Central memory CD8-positive, alpha-beta T cell (primary cell): ENCODE measurements around the gene SLC29A3.
"Not testable (repeated sequence)": the region's sequence is repeated elsewhere in the genome, so short reads cannot be mapped to it uniquely, and the experiment has no call there.

ENCODE experiments used
- ATAC-seq: fragments of 150-1000 bp; cut with Tn5 transposase; replicated peaks from 2 replicates; pipeline ENCODE4 v1.10.0; 2022; ENCODE audit warnings: mild to moderate bottlenecking, moderate FRiP score, moderate number of reproducible peaks; ENCODE audit not compliant: poor library complexity, severe bottlenecking; ENCODE audit errors: extremely low read depth
- DNase-seq, 2 donors: peaks; one replicate each; pipeline ENCODE4 v3.0.0; 2021; ENCODE audit warnings: low spot score in 2 of 2
- H3K27ac Mint-ChIP-seq: one replicate; pipeline ENCODE4 v1.8.0; 2022; ENCODE audit warnings: low read depth, mild to moderate bottlenecking, moderate library complexity, mixed read lengths
- H3K27me3 Mint-ChIP-seq: one replicate; pipeline ENCODE4 v1.8.0; 2022; ENCODE audit warnings: mixed read lengths
- H3K36me3 Mint-ChIP-seq: one replicate; pipeline ENCODE4 v1.8.0; 2022; ENCODE audit warnings: mild to moderate bottlenecking, moderate library complexity, mixed read lengths; ENCODE audit not compliant: insufficient read depth
- H3K4me1 Mint-ChIP-seq: one replicate; pipeline ENCODE4 v1.8.0; 2022; ENCODE audit warnings: mixed read lengths
- H3K4me3 Mint-ChIP-seq: one replicate; pipeline ENCODE4 v1.8.0; 2022; ENCODE audit warnings: mild to moderate bottlenecking, moderate library complexity, mixed read lengths
- H3K9me3 Mint-ChIP-seq: one replicate; pipeline ENCODE4 v1.8.0; 2022; ENCODE audit warnings: mixed read lengths

The SLC29A3 gene

GRCh38 chr10:71296811-71297210 lies 22.2 kb upstream of the SLC29A3 start:
- H3K27me3 Mint-ChIP-seq: peaks cover 21% of the 10 kb centered on the region
- DNase-seq, H3K4me3 Mint-ChIP-seq, H3K27ac Mint-ChIP-seq, H3K4me1 Mint-ChIP-seq, H3K9me3 Mint-ChIP-seq, H3K36me3 Mint-ChIP-seq, ATAC-seq: not testable (repeated sequence)

GRCh38 chr10:71297343-71297742 lies 21.7 kb upstream of the SLC29A3 start:
- Mint-ChIP-seq H3K9me3 (no peaks in the 10 kb centered on the region), H3K27ac (no peak overlapping the region), H3K4me3 (no peak overlapping the region), H3K36me3 (peaks cover 2% of the 10 kb centered on the region), H3K27me3 (peaks cover 26% of the 10 kb centered on the region), H3K4me1 (no peaks in the 10 kb centered on the region)
- no peak for ATAC-seq
- DNase-seq: no peak

- Mint-ChIP-seq H3K27ac (no peak overlapping the region), H3K27me3 (peaks cover 41% of the 10 kb centered on the region), H3K9me3 (no peaks in the 10 kb centered on the region), H3K4me3 (no peak overlapping the region), H3K36me3 (peaks cover 2% of the 10 kb centered on the region), H3K4me1 (no peaks in the 10 kb centered on the region)
- no peak for ATAC-seq
- DNase-seq: no peak
Observed at GRCh38 chr10:71299071-71299785, 19.8 kb upstream of the SLC29A3 start.

- no peak overlapping the region for H3K4me3 Mint-ChIP-seq
- ATAC-seq (no peak), DNase-seq (no peak)
- H3K9me3 Mint-ChIP-seq: no peaks in the 10 kb centered on the region
- H3K36me3 Mint-ChIP-seq: peaks cover 2% of the 10 kb centered on the region
- H3K27ac Mint-ChIP-seq: no peak overlapping the region
- no peaks in the 10 kb centered on the region for H3K4me1 Mint-ChIP-seq
- H3K27me3 Mint-ChIP-seq: peaks cover 38% of the 10 kb centered on the region
Observed at GRCh38 chr10:71300555-71301370, 18.3 kb upstream of the SLC29A3 start.

- Mint-ChIP-seq H3K9me3 (no peaks in the 10 kb centered on the region), H3K27ac (no peak overlapping the region), H3K36me3 (peaks cover under 1% of the 10 kb centered on the region), H3K27me3 (peaks cover 38% of the 10 kb centered on the region), H3K4me1 (no peaks in the 10 kb centered on the region), H3K4me3 (no peak overlapping the region)
- DNase-seq (no peak), ATAC-seq (no peak)
Observed at GRCh38 chr10:71301371-71301916, 17.6 kb upstream of the SLC29A3 start.

GRCh38 chr10:71302451-71302850 lies 16.6 kb upstream of the SLC29A3 start:
- H3K4me3 Mint-ChIP-seq: no peak overlapping the region
- H3K27ac Mint-ChIP-seq: no peak overlapping the region
- DNase-seq (no peak), ATAC-seq (no peak)
- no peaks in the 10 kb centered on the region for H3K4me1 Mint-ChIP-seq
- H3K9me3 Mint-ChIP-seq: no peaks in the 10 kb centered on the region
- H3K27me3 Mint-ChIP-seq: peaks cover 38% of the 10 kb centered on the region
- no peaks in the 10 kb centered on the region for H3K36me3 Mint-ChIP-seq

GRCh38 chr10:71302874-71303568 lies 16.0 kb upstream of the SLC29A3 start:
- peak; percentile 54 for ATAC-seq
- H3K9me3 Mint-ChIP-seq: no peaks in the 10 kb centered on the region

GRCh38 chr10:71303569-71303907 lies 15.5 kb upstream of the SLC29A3 start:
- Mint-ChIP-seq H3K27me3 (peaks cover 38% of the 10 kb centered on the region), H3K4me1 (no peaks in the 10 kb centered on the region), H3K4me3 (no peak overlapping the region), H3K27ac (no peak overlapping the region), H3K9me3 (no peaks in the 10 kb centered on the region), H3K36me3 (no peaks in the 10 kb centered on the region)
- no peak for ATAC-seq
- no peak for DNase-seq

More at GRCh38 chr10:71302874-71303568, 16.0 kb upstream of the SLC29A3 start:
- H3K4me1 Mint-ChIP-seq: no peaks in the 10 kb centered on the region
- no peaks in the 10 kb centered on the region for H3K36me3 Mint-ChIP-seq
- peaks cover 38% of the 10 kb centered on the region for H3K27me3 Mint-ChIP-seq
- H3K4me3 Mint-ChIP-seq: no peak overlapping the region
- H3K27ac Mint-ChIP-seq: no peak overlapping the region
- DNase-seq: no peak

- no peak for DNase-seq
- ATAC-seq: no peak
- peaks cover 35% of the 10 kb centered on the region for H3K27me3 Mint-ChIP-seq
- H3K27ac Mint-ChIP-seq: no peak overlapping the region
- no peaks in the 10 kb centered on the region for H3K4me1 Mint-ChIP-seq
- H3K36me3 Mint-ChIP-seq: no peaks in the 10 kb centered on the region
- H3K9me3 Mint-ChIP-seq: no peaks in the 10 kb centered on the region
- H3K4me3 Mint-ChIP-seq: no peak overlapping the region
Observed at GRCh38 chr10:71304914-71305313, 14.1 kb upstream of the SLC29A3 start.

GRCh38 chr10:71306979-71307378 lies 12.1 kb upstream of the SLC29A3 start:
- Mint-ChIP-seq H3K27me3 (peaks cover 41% of the 10 kb centered on the region), H3K4me1 (no peaks in the 10 kb centered on the region), H3K36me3 (peaks cover 1% of the 10 kb centered on the region), H3K9me3 (no peaks in the 10 kb centered on the region), H3K27ac (no peak overlapping the region), H3K4me3 (no peak overlapping the region)
- no peak for DNase-seq
- ATAC-seq: no peak

GRCh38 chr10:71307469-71308085 lies 11.5 kb upstream of the SLC29A3 start:
- no peaks in the 10 kb centered on the region for H3K4me1 Mint-ChIP-seq
- H3K27me3 Mint-ChIP-seq: peaks cover 36% of the 10 kb centered on the region
- H3K36me3 Mint-ChIP-seq: peaks cover 1% of the 10 kb centered on the region
- H3K4me3 Mint-ChIP-seq: no peak overlapping the region
- no peak for DNase-seq
- no peak overlapping the region for H3K27ac Mint-ChIP-seq
- no peak for ATAC-seq
- no peaks in the 10 kb centered on the region for H3K9me3 Mint-ChIP-seq

- H3K4me3 Mint-ChIP-seq: no peak overlapping the region
Observed at GRCh38 chr10:71308244-71308643, 10.8 kb upstream of the SLC29A3 start.

More at GRCh38 chr10:71308244-71308643, 10.8 kb upstream of the SLC29A3 start:
- peaks cover 1% of the 10 kb centered on the region for H3K36me3 Mint-ChIP-seq
- no peak for ATAC-seq
- H3K27me3 Mint-ChIP-seq: peaks cover 36% of the 10 kb centered on the region
- no peaks in the 10 kb centered on the region for H3K9me3 Mint-ChIP-seq
- H3K27ac Mint-ChIP-seq: no peak overlapping the region
- H3K4me1 Mint-ChIP-seq: no peaks in the 10 kb centered on the region
- no peak for DNase-seq
